Lower leg skin (tissue), 4 donors: ENCODE data around the gene MIER2. TPM values are rescaled to one million over a fixed set of nuclear protein-coding genes. Genes with fewer than 3 reads are reported as not detected.

Source experiments
- DNase-seq, 2 donors: peaks; one replicate each; pipeline ENCODE4 v3.0.0-alpha.2; 2019; ENCODE audit warnings: low spot score in 2 of 2
- H3K4me3 ChIP-seq: fragments of 200-600 bp; sonication (generic); 2 replicates; pipeline ENCODE4 v1.5.1; 2017; ENCODE audit warnings: mild to moderate bottlenecking, low read depth; ENCODE audit not compliant: poor library complexity, severe bottlenecking
- POLR2A ChIP-seq, 2 donors: fragments of 450-650 bp; IDR thresholded peaks; one replicate each; pipeline ENCODE4 v1.6.1; 2016 to 2017; ENCODE audit warnings: antibody characterized with exemption in 2 of 2, mild to moderate bottlenecking in 1 of 2, moderate library complexity in 1 of 2
- WGBS, 2 donors: methylation state at CpG; one replicate each; pipeline ENCODE4 v1.1.5; 2018; 5-methylcytosine and 5-hydroxymethylcytosine counted together
- intact Hi-C: fragments of 100-400 bp; cut with DNase I; formaldehyde crosslinking; loops from one replicate; pipeline ENCODE4 v1.15.0; 2023; ENCODE audit warnings: low total_unique reads
- total RNA-seq, 4 donors: library from RNA; depleted of rRNA; stranded (reverse); fragments of >200 nt; gene quantifications; one replicate each; pipeline ENCODE4 v1.1.0, GENCODE V29; 2016
- TF ChIP-seq, protein P1 (sequence below), 3 donors: fragments of 450-650 bp; IDR thresholded peaks; one replicate each; pipeline ENCODE4 v1.5.1; 2016; ENCODE audit warnings: antibody characterized with exemption in 3 of 3, mild to moderate bottlenecking in 3 of 3, moderate library complexity in 2 of 3

Gene MIER2
- total RNA-seq, 4 donors from 2014 or later = 24.6 to 76.3 (median 51.8) TPM

DNA sequence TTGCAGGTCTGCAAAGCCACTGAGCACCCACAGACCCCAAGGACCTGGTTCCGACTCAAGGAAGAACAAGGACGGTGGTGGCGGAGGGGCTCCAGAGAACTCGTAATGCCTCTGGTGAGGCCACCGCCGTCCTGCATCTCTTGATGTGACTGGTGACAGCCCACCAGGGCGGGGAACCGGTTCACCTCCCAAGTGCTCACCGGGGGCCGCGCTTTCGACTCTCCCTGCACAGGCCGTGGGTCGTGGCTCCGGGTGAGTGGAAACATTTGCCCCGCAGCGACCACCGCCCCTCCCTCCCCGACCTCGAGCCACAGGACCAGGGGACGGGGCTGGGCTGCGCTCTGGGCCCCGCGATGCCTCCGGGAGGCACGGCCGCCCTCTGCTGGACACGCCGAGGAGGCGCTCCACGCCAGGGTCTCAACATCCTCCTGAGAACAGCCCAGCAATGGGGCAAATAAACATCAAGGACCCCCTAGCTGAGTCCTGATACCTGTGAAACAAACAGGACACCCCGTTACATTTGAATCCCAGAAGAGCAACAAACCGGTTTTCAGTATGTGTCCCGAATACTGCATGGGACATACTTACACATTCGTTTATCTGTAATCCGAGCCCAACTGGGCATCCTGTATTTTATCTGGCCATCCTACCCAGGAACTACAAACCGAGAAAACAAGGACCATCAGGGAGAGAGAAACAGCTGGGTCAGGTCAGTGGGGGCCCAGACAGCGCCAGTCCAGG, 49.5 kb downstream of the MIER2 start:
- WGBS, 2 donors = 13 to 18% methylated on average over 31 to 36 of the region's 38 CpGs
- TF ChIP-seq, protein P1, sequence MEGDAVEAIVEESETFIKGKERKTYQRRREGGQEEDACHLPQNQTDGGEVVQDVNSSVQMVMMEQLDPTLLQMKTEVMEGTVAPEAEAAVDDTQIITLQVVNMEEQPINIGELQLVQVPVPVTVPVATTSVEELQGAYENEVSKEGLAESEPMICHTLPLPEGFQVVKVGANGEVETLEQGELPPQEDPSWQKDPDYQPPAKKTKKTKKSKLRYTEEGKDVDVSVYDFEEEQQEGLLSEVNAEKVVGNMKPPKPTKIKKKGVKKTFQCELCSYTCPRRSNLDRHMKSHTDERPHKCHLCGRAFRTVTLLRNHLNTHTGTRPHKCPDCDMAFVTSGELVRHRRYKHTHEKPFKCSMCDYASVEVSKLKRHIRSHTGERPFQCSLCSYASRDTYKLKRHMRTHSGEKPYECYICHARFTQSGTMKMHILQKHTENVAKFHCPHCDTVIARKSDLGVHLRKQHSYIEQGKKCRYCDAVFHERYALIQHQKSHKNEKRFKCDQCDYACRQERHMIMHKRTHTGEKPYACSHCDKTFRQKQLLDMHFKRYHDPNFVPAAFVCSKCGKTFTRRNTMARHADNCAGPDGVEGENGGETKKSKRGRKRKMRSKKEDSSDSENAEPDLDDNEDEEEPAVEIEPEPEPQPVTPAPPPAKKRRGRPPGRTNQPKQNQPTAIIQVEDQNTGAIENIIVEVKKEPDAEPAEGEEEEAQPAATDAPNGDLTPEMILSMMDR (IDR thresholded peaks at IDR 0.05) = no peak
- no peak for TF ChIP-seq POLR2A (IDR thresholded peaks at IDR 0.05)
- H3K4me3 ChIP-seq = no peak overlapping the region
- peak in 1 of 2 donors; percentile 89 for DNase-seq
- intact Hi-C loops = no loop called here

DNA sequence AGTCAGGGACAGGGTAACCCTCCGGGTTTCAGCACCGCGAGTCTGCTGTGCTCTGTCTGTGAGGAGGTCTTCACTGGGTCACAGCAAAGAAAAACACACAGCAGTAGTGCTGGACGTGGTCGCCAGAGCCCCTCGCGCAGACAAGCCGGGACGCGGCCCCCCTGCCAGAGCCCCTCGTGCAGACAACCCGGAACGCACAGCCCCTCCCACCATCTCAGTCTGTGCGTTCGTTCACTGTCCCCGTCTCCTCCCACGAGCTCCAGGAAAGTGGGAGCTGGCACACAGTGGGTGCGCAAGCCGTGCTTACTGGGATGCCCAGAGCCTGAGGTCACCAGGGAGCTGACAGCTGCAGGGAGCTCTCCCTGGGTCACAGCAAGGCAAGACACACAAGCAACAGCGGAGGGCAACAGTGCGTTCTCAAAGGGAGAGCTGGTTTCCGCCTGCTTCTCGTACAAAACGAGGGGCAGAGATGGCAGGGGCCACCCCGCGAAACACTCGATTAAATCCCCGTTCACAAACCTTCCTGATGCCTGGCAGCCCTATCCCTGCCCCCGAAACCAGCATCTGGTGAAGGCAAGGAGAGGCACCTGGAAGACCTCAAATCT, 50.2 kb downstream of the MIER2 start:
- H3K4me3 ChIP-seq = no peak overlapping the region
- intact Hi-C loops = no loop called here
- peak in 1 of 2 donors; percentile 83 for DNase-seq
- 2 to 11% methylated on average over 10 to 29 of the region's 29 CpGs for WGBS, 2 donors
- TF ChIP-seq, protein P1 (IDR thresholded peaks at IDR 0.05) = no peak
- no peak for TF ChIP-seq POLR2A (IDR thresholded peaks at IDR 0.05)

- no peak overlapping the region for H3K4me3 ChIP-seq
- WGBS, 2 donors = 37 to 46% methylated on average over 11 to 14 of the region's 14 CpGs
- no peak for TF ChIP-seq POLR2A (IDR thresholded peaks at IDR 0.05)
- TF ChIP-seq, protein P1 (IDR thresholded peaks at IDR 0.05) = no peak
- peak in 1 of 2 donors; percentile 79 for DNase-seq
- intact Hi-C loops = no loop called here
These were observed 51.0 kb downstream of the MIER2 start for GRCh38 chr19:293436-294110.

- WGBS, 2 donors = 78 to 83% methylated on average over 4 of the region's 4 CpGs
- TF ChIP-seq POLR2A (IDR thresholded peaks at IDR 0.05) = no peak
- TF ChIP-seq, protein P1 (IDR thresholded peaks at IDR 0.05) = no peak
- peak in 1 of 2 donors; percentile 80 for DNase-seq
- H3K4me3 ChIP-seq = no peak overlapping the region
- intact Hi-C loops = no loop called here
These were observed 51.6 kb downstream of the MIER2 start for GRCh38 chr19:292951-293350.

- WGBS, 2 donors = 74 to 78% methylated on average over 14 to 15 of the region's 15 CpGs
- DNase-seq = peak in 1 of 2 donors; percentile 82
- TF ChIP-seq POLR2A (IDR thresholded peaks at IDR 0.05) = no peak
- TF ChIP-seq, protein P1 (IDR thresholded peaks at IDR 0.05) = no peak
- no peak overlapping the region for H3K4me3 ChIP-seq
- intact Hi-C loops = no loop called here
These were observed 52.2 kb downstream of the MIER2 start for GRCh38 chr19:292281-292884.
